ENCODE results near the gene KIF3C. TPM values are rescaled to one million over a fixed set of nuclear protein-coding genes. Genes with fewer than 3 reads are reported as not detected.
"Not testable (repeated sequence)": the region's sequence is repeated elsewhere in the genome, so short reads cannot be mapped to it uniquely, and the experiment has no call there.

The KIF3C gene
- total RNA-seq, 1 donor from 2014 or later = 29.7 TPM

DNA sequence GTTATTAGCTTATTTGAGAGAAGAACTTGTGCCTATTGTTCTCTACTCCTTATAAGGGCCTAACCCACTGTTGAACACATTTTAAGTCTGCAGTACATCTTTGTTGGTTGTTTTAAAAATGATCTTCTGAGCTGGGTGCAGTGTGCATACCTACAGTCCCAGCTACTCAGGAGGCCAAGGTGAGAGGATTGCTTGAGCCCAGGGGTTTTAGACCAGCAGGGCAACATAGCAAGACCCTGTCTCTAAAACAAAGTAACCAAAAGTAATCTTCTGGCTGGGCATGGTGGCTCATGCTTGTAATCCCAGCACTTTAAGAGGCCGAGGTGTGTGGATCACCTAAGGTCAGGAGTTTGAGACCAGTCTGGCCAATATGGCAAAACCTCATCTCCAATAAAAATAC lies 25.8 kb upstream of the KIF3C start:
- DNase-seq (ENCODE audit: extremely low spot score, unreplicated experiment) = no peak
- Mint-ChIP-seq H3K4me1 (ENCODE audit: unreplicated experiment) (peaks cover 12% of the 10 kb centered on the region), H3K36me3 (ENCODE audit: unreplicated experiment) (no peaks in the 10 kb centered on the region), H3K27ac (ENCODE audit: unreplicated experiment) (no peak overlapping the region), H3K27me3 (ENCODE audit: unreplicated experiment) (no peaks in the 10 kb centered on the region), H3K4me3 (ENCODE audit: unreplicated experiment) (no peak overlapping the region), H3K9me3 (ENCODE audit: unreplicated experiment) (no peaks in the 10 kb centered on the region)
- TF ChIP-seq, protein P1, sequence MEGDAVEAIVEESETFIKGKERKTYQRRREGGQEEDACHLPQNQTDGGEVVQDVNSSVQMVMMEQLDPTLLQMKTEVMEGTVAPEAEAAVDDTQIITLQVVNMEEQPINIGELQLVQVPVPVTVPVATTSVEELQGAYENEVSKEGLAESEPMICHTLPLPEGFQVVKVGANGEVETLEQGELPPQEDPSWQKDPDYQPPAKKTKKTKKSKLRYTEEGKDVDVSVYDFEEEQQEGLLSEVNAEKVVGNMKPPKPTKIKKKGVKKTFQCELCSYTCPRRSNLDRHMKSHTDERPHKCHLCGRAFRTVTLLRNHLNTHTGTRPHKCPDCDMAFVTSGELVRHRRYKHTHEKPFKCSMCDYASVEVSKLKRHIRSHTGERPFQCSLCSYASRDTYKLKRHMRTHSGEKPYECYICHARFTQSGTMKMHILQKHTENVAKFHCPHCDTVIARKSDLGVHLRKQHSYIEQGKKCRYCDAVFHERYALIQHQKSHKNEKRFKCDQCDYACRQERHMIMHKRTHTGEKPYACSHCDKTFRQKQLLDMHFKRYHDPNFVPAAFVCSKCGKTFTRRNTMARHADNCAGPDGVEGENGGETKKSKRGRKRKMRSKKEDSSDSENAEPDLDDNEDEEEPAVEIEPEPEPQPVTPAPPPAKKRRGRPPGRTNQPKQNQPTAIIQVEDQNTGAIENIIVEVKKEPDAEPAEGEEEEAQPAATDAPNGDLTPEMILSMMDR (IDR thresholded peaks at IDR 0.05) = no peak

DNA sequence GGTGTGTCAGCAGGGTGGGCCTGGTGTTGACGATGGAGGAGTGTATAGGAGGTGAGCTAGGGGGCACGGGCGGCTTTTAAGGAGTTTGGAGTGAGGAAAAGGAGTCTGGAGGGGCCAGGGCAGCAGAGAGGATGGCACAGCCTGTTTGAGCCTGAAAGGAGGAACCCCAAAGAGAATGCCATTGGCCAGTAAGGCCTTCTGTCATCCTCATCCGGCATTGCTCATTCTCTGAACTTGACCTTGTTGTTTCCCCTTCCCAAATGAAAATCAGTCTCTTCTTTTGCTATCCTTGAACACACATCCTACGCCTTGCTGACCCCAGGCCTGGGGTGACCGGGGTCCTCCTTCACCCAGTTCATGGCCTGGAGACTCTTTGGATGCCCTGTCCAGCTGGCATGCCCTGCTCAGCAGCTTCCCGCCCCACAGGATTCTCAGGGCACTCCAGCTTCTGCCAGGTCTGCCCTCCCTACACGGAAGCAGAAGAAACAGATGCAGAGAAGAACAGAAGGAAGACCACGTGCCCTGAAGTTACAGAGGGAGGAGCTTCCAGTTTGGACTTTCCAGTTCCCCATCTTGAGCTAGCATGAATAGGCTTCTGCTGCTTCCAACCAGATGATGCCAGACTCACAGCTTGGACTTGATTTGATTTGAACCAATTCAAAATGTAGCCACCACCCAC lies 20.5 kb upstream of the KIF3C start:
- Mint-ChIP-seq H3K9me3 (ENCODE audit: unreplicated experiment) (no peaks in the 10 kb centered on the region), H3K36me3 (ENCODE audit: unreplicated experiment) (no peaks in the 10 kb centered on the region), H3K4me1 (ENCODE audit: unreplicated experiment) (peaks cover 18% of the 10 kb centered on the region), H3K4me3 (ENCODE audit: unreplicated experiment) (no peak overlapping the region), H3K27ac (ENCODE audit: unreplicated experiment) (no peak overlapping the region), H3K27me3 (ENCODE audit: unreplicated experiment) (no peaks in the 10 kb centered on the region)
- TF ChIP-seq, protein P1 (IDR thresholded peaks at IDR 0.05) = no peak
- no peak for DNase-seq (ENCODE audit: extremely low spot score, unreplicated experiment)

DNA sequence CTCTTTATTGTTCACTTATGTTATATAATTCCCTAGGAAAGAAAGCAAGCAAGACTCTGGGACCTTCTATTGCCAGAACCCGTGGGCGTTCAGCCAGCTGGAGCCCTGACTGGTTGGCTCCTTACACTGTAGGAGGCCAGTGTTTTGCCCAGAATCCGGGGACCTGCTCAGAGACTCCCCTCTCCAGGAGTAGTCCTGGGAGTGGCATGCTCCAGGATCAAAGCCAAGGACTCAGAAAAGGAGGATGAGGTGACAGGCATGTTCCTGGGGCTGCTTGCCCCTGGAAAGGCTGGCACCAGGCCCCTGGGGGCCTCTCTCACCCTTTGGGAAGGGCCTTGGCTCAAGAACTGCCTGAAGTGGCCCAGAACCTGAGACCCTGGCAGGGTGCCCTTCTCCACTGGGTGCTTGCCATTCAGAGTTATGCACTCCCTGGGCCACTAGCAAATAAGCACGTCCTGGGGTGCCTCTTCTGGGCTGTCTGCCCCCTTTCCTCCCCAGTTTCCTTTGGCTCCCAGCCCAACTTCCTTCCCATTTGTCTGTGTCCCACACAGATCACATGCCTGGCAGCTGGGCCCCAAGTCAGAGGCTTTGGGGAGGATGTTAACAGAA lies 19.6 kb upstream of the KIF3C start:
- H3K27me3 Mint-ChIP-seq (ENCODE audit: unreplicated experiment) = no peaks in the 10 kb centered on the region
- no peaks in the 10 kb centered on the region for H3K9me3 Mint-ChIP-seq (ENCODE audit: unreplicated experiment)
- TF ChIP-seq, protein P1 (IDR thresholded peaks at IDR 0.05) = no peak
- no peak for DNase-seq (ENCODE audit: extremely low spot score, unreplicated experiment)
- H3K36me3 Mint-ChIP-seq (ENCODE audit: unreplicated experiment) = no peaks in the 10 kb centered on the region
- H3K27ac Mint-ChIP-seq (ENCODE audit: unreplicated experiment) = no peak overlapping the region
- peaks cover 21% of the 10 kb centered on the region for H3K4me1 Mint-ChIP-seq (ENCODE audit: unreplicated experiment)
- H3K4me3 Mint-ChIP-seq (ENCODE audit: unreplicated experiment) = no peak overlapping the region

DNA sequence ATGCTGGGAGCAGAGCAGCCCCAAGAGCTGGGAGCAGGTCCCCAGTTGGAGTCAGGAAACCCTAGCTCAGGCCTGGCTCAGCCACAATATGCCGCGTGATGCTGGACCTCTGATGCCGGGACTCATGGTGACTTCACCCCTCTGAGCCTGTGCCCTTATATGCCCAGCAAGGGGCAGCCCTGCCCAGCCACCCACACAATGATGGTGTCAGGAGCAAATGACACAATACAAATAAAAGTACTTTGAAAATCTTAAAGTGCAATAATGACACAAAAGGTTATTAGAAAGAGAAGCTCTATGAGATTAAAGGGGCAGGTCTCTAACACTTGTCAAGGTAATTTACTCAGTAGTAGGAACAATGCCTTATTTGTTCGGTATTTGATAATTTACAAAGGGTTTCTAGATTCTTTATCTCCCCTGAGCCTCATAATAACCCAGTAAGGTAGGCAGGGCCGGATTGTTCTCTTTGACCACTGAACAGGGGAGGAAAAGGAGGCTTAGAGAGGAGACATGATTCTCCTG lies 18.3 kb upstream of the KIF3C start:
- DNase-seq (ENCODE audit: extremely low spot score, unreplicated experiment) = no peak
- H3K27ac Mint-ChIP-seq (ENCODE audit: unreplicated experiment) = no peak overlapping the region
- TF ChIP-seq, protein P1 (IDR thresholded peaks at IDR 0.05) = no peak
- no peaks in the 10 kb centered on the region for H3K9me3 Mint-ChIP-seq (ENCODE audit: unreplicated experiment)
- no peaks in the 10 kb centered on the region for H3K36me3 Mint-ChIP-seq (ENCODE audit: unreplicated experiment)
- H3K27me3 Mint-ChIP-seq (ENCODE audit: unreplicated experiment) = no peaks in the 10 kb centered on the region
- H3K4me3 Mint-ChIP-seq (ENCODE audit: unreplicated experiment) = no peak overlapping the region
- peaks cover 21% of the 10 kb centered on the region for H3K4me1 Mint-ChIP-seq (ENCODE audit: unreplicated experiment)

DNA sequence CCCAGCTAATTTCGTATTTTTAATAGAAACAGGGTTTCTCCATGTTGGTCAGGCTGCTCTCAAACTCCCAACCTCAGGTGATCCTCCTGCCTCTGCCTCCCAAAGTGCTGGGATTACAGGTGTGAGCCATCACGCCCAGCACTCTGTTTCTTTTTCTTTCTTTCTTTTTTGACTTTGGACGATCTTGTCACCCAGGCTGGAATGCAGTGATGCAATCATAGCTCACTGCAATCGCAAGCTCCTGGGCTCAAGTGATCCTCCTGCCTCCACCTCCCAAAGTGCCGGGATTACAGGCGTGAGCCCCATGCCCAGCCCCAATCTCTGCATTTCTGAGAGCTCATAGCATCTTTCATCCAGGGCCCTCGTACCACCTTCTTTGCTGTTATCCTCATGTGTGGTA lies 17.1 kb upstream of the KIF3C start:
- not testable (repeated sequence) for DNase-seq (ENCODE audit: extremely low spot score, unreplicated experiment); H3K4me3 Mint-ChIP-seq (ENCODE audit: unreplicated experiment); H3K36me3 Mint-ChIP-seq (ENCODE audit: unreplicated experiment); H3K27ac Mint-ChIP-seq (ENCODE audit: unreplicated experiment); H3K9me3 Mint-ChIP-seq (ENCODE audit: unreplicated experiment); H3K27me3 Mint-ChIP-seq (ENCODE audit: unreplicated experiment)
- peaks cover 21% of the 10 kb centered on the region for H3K4me1 Mint-ChIP-seq (ENCODE audit: unreplicated experiment)

DNA sequence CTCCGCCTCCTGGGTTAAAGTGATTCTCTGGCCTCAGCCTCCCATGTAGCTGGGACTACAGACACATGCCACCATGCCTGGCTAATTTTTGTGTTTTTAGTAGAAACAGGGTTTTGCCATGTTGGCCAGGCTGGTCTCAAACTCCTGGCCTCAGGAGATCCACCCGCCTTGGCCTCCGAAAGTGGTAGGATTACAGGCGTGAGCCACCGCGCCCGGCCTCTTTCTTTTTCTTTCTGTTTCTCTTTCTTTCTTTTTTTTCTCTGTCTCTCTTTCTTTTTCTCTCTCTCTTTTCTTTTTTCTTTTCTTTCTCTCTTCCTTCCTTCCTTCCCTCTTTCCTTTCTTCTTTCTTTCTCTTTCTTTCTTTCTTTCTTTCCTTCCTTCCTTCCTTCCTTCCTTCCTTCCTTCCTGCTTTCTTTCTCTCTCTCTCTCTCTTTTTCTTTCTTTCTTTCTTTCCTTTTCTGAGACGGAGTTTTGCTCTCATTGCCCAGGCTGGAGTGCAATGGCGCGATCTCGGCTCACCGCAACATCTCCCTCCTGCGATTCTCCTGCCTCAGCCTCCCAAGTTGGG lies 16.6 kb upstream of the KIF3C start:
- DNase-seq (ENCODE audit: extremely low spot score, unreplicated experiment); H3K9me3 Mint-ChIP-seq (ENCODE audit: unreplicated experiment); H3K27ac Mint-ChIP-seq (ENCODE audit: unreplicated experiment); H3K27me3 Mint-ChIP-seq (ENCODE audit: unreplicated experiment); H3K36me3 Mint-ChIP-seq (ENCODE audit: unreplicated experiment); H3K4me3 Mint-ChIP-seq (ENCODE audit: unreplicated experiment): not testable (repeated sequence)
- H3K4me1 Mint-ChIP-seq (ENCODE audit: unreplicated experiment) = peaks cover 21% of the 10 kb centered on the region
